A549 (cell line): ENCODE data around the gene MBNL1. TPM values are rescaled to one million over a fixed set of nuclear protein-coding genes. Genes with fewer than 3 reads are reported as not detected.

ENCODE experiments used
- ATAC-seq, 2 experiments: fragments of 200-7000 bp in 1 of 2; fragments of >200 bp in 1 of 2; cut with Nextera tagmentation in 1 of 2; cut with Tn5 transposase in 1 of 2; 3 replicates each; pipeline versions ENCODE4 v1.8.0 to v1.9.1; 2018 to 2020; ENCODE audit warnings: mild to moderate bottlenecking in 1 of 2, moderate library complexity in 1 of 2
- CTCF ChIA-PET: fragments of 300-600 bp; sonication (Branson Sonifier 250); formaldehyde crosslinking; extraction: SDS; loops from one replicate; lab custom pipeline; 2021; ENCODE audit warnings: antibody characterized with exemption, inconsistent platforms; lab: Yijun Ruan, JAX
- POLR2A ChIA-PET: fragments of 350-600 bp; formaldehyde crosslinking; extraction: SDS; loops from one replicate; lab custom pipeline; 2021; ENCODE audit warnings: antibody characterized with exemption, inconsistent platforms; lab: Yijun Ruan, JAX
- DNase-seq, 2 experiments: peaks; one replicate each; pipeline versions ENCODE4 v3.0.0 to v3.0.0-alpha.2; 2011 to 2016; ENCODE audit warnings: low read depth in 1 of 2, low spot score in 1 of 2
- FAIRE-seq: peaks from 2 replicates; lab custom pipeline; 2011; peaks lifted over from hg19 to GRCh38; lab: Jason Lieb, UNC
- H3K27ac ChIP-seq, 2 experiments: fragments of >200 bp; sonication (Bioruptor Twin); formaldehyde crosslinking; 3 replicates each; pipeline ENCODE4 v1.5.1; 2016 to 2017
- H3K4me1 ChIP-seq: fragments of >200 bp; sonication (Bioruptor Twin); formaldehyde crosslinking; 3 replicates; pipeline ENCODE4 v1.6.1; 2016
- H3K4me2 ChIP-seq: fragments of >200 bp; sonication (Bioruptor Twin); formaldehyde crosslinking; 3 replicates; pipeline ENCODE4 v1.6.1; 2016
- H3K4me3 ChIP-seq: fragments of >200 bp; sonication (Bioruptor Twin); formaldehyde crosslinking; 3 replicates; pipeline ENCODE4 v1.5.1; 2016
- H3K9me3 ChIP-seq: fragments of >200 bp; sonication (Bioruptor Twin); formaldehyde crosslinking; 3 replicates; pipeline ENCODE4 v1.6.1; 2016
- CBX2 ChIP-seq: fragments of 200-600 bp; sonication (generic); IDR thresholded peaks from 2 replicates; pipeline ENCODE4 v1.6.1; 2016; ENCODE audit warnings: low read depth, mild to moderate bottlenecking, borderline replicate concordance
- EHF ChIP-seq: fragments of 250-450 bp; sonication (Bioruptor Pico); IDR thresholded peaks from 2 replicates; pipeline ENCODE4 v1.5.0; 2020; ENCODE audit warnings: mild to moderate bottlenecking
- FOSL2 ChIP-seq, 2 experiments: fragments of 450-650 bp in 1 of 2; fragments of >200 bp in 1 of 2; sonication (Bioruptor Twin) in 1 of 2; formaldehyde crosslinking; IDR thresholded peaks; 2 replicates each; pipeline versions ENCODE4 v1.5.0 to v1.6.1; 2016 to 2020; ENCODE audit warnings: mild to moderate bottlenecking in 1 of 2, moderate library complexity in 1 of 2
- GATA3 ChIP-seq: IDR thresholded peaks from 2 replicates; pipeline ENCODE4 v1.6.1; 2012; ENCODE audit warnings: borderline replicate concordance
- HEYL ChIP-seq: fragments of 250-450 bp; sonication (Bioruptor Pico); IDR thresholded peaks from 2 replicates; pipeline ENCODE4 v1.8.0; 2021; ENCODE audit warnings: mild to moderate bottlenecking, moderate library complexity
- JUNB ChIP-seq: fragments of >200 bp; sonication (Bioruptor Twin); formaldehyde crosslinking; IDR thresholded peaks from 2 replicates; pipeline ENCODE4 v1.6.1; 2016
- KDM1A ChIP-seq: fragments of 200-600 bp; sonication (generic); IDR thresholded peaks from 2 replicates; pipeline ENCODE4 v1.6.1; 2016; ENCODE audit warnings: low read depth, mild to moderate bottlenecking
- KDM5A ChIP-seq: fragments of 200-600 bp; sonication (generic); IDR thresholded peaks from 2 replicates; pipeline ENCODE4 v1.6.1; 2016; ENCODE audit warnings: antibody characterized with exemption, mild to moderate bottlenecking
- MAFK ChIP-seq: fragments of 450-650 bp; IDR thresholded peaks from 2 replicates; pipeline ENCODE4 v1.6.1; 2014; ENCODE audit not compliant: partially characterized antibody
- RAD21 ChIP-seq, 2 experiments: fragments of >200 bp in 1 of 2; sonication (Bioruptor Twin) in 1 of 2; formaldehyde crosslinking in 1 of 2; IDR thresholded peaks in 1 of 2; conservative IDR thresholded peaks in 1 of 2; 2 replicates in 1 of 2; 3 replicates in 1 of 2; pipeline ENCODE4 v1.6.1; 2012 to 2018; ENCODE audit warnings: inconsistent platforms in 1 of 2
- RCOR1 ChIP-seq: fragments of 150-350 bp; IDR thresholded peaks from 2 replicates; pipeline ENCODE4 v1.6.1; 2014; ENCODE audit warnings: antibody characterized with exemption, low read length, low read depth
- ZC3H11A ChIP-seq: fragments of 450-650 bp; IDR thresholded peaks from 2 replicates; pipeline ENCODE4 v1.6.1; 2014; ENCODE audit warnings: antibody characterized with exemption, mild to moderate bottlenecking
- ZNF302 ChIP-seq: fragments of 250-450 bp; sonication (Bioruptor Pico); IDR thresholded peaks from 2 replicates; pipeline ENCODE4 v1.9.0; 2021; ENCODE audit warnings: inconsistent platforms, mild to moderate bottlenecking, moderate library complexity
- WGBS: methylation state at CpG from one replicate; pipeline ENCODE4 v1.1.6; 2017; ENCODE audit errors: missing lambda C conversion rate; 5-methylcytosine and 5-hydroxymethylcytosine counted together
- polyA plus RNA-seq, 4 experiments: library from polyadenylated mRNA; depleted of rRNA in 3 of 4; stranded (reverse); fragments of >200 nt; fragmentation: RNase III in 1 of 4; extraction: RNeasy Plus Mini Kit Qiagen cat#74134 plus additional on column Dnase treatment in 1 of 4; gene quantifications; 2 replicates in 3 of 4; 3 replicates in 1 of 4; pipeline ENCODE4 v1.2.3, GENCODE V29; 2011 to 2017
- TF ChIP-seq, protein P1 (sequence below): fragments of 250-450 bp; sonication (Bioruptor Pico); IDR thresholded peaks from 2 replicates; pipeline ENCODE4 v1.5.0; 2020; ENCODE audit warnings: low read depth, mild to moderate bottlenecking, moderate library complexity
- TF ChIP-seq, protein P2 (sequence below): fragments of 450-650 bp; IDR thresholded peaks from 2 replicates; pipeline ENCODE4 v1.6.1; 2014; ENCODE audit warnings: antibody characterized with exemption
- TF ChIP-seq, protein P3 (sequence below): fragments of >200 bp; sonication (Bioruptor Twin); formaldehyde crosslinking; IDR thresholded peaks from 2 replicates; pipeline ENCODE4 v1.6.1; 2016

The MBNL1 gene
- polyA plus RNA-seq, 2 of the 4 experiments (the other 2 are of a cell fraction): 60.5 to 92.5 TPM

DNA sequence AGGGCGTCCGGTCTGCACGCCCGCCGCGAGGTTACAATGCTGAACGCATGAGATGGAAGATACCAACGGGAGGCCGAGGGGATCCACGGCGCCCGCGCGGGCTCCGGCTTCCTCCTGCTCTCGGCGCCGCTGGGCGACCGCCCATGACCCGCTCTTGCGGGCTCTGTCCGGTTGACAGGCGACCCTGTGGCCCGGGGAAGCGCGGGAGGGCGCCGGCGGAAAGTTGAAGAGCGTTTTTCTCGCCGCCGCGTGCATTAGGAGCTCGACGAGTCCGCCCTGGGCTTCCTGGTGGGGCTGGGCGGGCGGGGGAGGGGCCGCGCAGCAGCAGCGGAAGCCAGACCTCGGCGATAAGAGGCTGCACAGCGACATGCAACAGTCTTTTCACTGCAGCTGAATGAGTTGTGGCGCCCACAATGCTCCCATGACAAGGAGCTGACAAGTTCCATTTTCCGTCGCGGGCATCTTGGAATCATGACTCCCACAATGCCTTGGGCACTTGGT is at the start of gene MBNL1 (continued):
- TF ChIP-seq EHF (no peak), RCOR1 (no peak), ZC3H11A (no peak), FOSL2 (IDR thresholded peaks at IDR 0.05) (no peak), FOSL2 (CRISPR knock-in tag; IDR thresholded peaks at IDR 0.05) (peak; percentile 26), GATA3 (peak; percentile 28)
- TF ChIP-seq, protein P1, sequence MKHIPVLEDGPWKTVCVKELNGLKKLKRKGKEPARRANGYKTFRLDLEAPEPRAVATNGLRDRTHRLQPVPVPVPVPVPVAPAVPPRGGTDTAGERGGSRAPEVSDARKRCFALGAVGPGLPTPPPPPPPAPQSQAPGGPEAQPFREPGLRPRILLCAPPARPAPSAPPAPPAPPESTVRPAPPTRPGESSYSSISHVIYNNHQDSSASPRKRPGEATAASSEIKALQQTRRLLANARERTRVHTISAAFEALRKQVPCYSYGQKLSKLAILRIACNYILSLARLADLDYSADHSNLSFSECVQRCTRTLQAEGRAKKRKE: peak; percentile 68; the same call in 1 of the 2 replicates
- TF ChIP-seq, protein P2, sequence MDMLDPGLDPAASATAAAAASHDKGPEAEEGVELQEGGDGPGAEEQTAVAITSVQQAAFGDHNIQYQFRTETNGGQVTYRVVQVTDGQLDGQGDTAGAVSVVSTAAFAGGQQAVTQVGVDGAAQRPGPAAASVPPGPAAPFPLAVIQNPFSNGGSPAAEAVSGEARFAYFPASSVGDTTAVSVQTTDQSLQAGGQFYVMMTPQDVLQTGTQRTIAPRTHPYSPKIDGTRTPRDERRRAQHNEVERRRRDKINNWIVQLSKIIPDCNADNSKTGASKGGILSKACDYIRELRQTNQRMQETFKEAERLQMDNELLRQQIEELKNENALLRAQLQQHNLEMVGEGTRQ: no peak

DNA sequence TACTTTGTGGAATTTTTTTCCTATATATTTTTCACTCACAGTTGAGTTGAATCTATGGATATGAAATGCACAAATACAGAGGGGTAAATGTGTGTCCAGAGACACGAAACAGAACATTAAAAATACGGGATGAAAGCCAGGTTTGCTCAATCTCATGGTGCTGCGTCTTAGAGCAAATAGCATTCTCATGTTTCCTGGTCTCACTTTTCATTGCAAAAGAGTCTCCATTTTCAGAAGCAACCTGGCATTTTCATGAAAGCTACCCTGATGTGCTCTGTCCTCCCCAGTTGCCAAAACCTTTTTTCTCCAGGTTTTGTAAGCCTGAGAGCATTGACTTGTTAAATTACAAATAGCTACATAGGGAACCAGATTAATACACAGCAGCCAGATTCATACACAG is 49.5 kb upstream of the MBNL1 start:
- H3K27ac ChIP-seq: no peak overlapping the region
- TF ChIP-seq RCOR1 (no peak), RAD21 (conservative IDR thresholded peaks at IDR 0.05 in 1 of 2, IDR thresholded peaks at IDR 0.05 in 1 of 2) (no peak), HEYL (no peak), ZNF302 (CRISPR knock-in tag) (no peak)
- TF ChIP-seq, all 56 proteins: peak for 0
- H3K4me1 ChIP-seq: peaks cover 9% of the 10 kb centered on the region; the same call in 2 of the 3 replicates
- WGBS: 88% methylated on average over 3 of the region's 3 CpGs
- no peaks in the 10 kb centered on the region for H3K9me3 ChIP-seq
- ChIA-PET CTCF (interaction anchor here (0.5 to 2.1 kb wide), 3 partner anchors 15 to 35 kb away, joined by 3 to 5 read pairs (median 4); no protein-coding TSS in a partner anchor), POLR2A (no interaction called here)
- FAIRE-seq (no peak), DNase-seq (no peak), ATAC-seq (no peak)
- no peak overlapping the region for H3K4me3 ChIP-seq
- H3K4me2 ChIP-seq: no peak overlapping the region

DNA sequence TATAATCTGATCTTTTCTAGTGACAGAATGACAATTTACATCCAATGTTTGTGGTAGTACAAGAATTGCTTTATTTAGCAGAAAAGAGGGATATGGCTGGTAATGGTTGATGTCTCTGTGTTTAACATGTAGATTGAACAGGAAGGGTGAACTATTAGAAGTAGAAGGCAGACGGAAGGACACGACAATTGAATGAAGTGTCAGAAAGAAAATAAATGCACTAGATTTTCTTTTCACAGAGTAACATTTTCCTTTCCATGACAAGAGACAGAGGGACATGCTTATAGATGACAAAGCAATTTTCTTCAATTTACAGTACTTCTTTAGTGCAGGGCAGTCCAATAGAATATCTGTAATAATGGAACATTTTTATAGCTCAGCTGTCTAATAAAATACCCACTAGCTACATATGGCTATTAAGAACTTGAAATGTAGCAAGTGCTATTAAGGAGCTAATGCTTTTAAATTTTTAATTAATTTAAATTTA is 48.9 kb upstream of the MBNL1 start:
- no peak for FAIRE-seq
- H3K4me1 ChIP-seq: peaks cover 9% of the 10 kb centered on the region; the same call in 2 of the 3 replicates
- H3K4me3 ChIP-seq: no peak overlapping the region
- no peaks in the 10 kb centered on the region for H3K9me3 ChIP-seq
- TF ChIP-seq JUNB: no peak
- peak; percentile 24 for TF ChIP-seq MAFK
- TF ChIP-seq CBX2: no peak
- TF ChIP-seq, protein P3, sequence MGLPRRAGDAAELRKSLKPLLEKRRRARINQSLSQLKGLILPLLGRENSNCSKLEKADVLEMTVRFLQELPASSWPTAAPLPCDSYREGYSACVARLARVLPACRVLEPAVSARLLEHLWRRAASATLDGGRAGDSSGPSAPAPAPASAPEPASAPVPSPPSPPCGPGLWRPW: no peak
- no peak overlapping the region for H3K4me2 ChIP-seq
- WGBS: 88% methylated on average over 2 of the region's 2 CpGs
- no peak for ATAC-seq
- ChIA-PET CTCF (interaction anchor here (1.2 to 2.1 kb wide), 2 partner anchors 21 to 36 kb away, joined by 4 to 5 read pairs; no protein-coding TSS in a partner anchor), POLR2A (no interaction called here)
- DNase-seq: no peak
- H3K27ac ChIP-seq: no peak overlapping the region

DNA sequence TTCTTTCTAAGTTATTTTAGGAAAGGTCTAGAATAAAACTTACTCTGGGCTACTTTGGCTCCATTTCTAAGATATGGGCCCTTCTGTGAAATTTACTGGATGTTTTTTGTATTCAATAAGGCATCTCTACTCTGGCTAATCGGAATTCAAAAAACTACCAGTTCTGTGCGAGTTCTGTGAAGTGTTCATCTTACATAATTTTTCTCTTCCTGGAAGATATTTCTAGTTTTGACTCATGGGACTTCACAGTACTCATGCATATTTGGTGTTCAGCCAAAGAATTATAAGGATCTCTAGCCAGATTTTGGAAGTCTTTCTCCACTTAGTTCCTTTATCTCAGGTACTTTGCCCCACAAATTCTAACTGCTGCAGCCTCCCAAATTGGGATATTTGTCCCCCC is 46.4 kb upstream of the MBNL1 start:
- Histone ChIP-seq H3K4me3 (no peak overlapping the region), H3K9me3 (no peaks in the 10 kb centered on the region), H3K4me2 (peak overlapping the region; percentile 26; the same call in 1 of the 3 replicates), H3K27ac (0 out of 6 replicates have a peak overlapping the region, but pooled peaks of 1 of the 2 experiments have one; percentile 8), H3K4me1 (peaks cover 15% of the 10 kb centered on the region; the same call in 2 of the 3 replicates)
- 71% methylated on average over 2 of the region's 2 CpGs for WGBS
- POLR2A ChIA-PET: no interaction called here
- ATAC-seq: no peak
- no peak for FAIRE-seq
- CTCF ChIA-PET: interaction anchor here (1.0 kb wide), 1 partner anchor 10 kb away, joined by 3 read pairs; no protein-coding TSS in a partner anchor
- no peak for DNase-seq
- no peak for TF ChIP-seq KDM1A

DNA sequence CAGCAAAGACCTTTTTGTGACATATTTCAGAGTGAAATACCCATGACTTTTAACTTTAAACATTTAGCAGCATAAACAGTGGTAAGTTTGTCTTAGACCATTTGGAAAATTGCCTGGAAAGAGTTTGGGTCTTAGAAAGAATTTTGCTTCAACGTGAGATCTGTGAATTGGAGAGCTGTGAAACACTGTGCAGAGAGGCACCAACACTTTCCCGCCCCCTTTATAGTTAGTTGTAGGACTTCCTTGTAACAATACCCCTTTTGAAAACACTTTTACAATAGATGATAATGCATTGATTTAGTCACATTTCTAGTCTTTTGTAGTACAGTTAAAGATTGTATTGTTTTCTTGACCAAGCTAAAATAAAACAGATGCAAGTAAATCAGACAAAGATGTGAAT is 43.5 kb upstream of the MBNL1 start:
- POLR2A ChIA-PET: no interaction called here
- Histone ChIP-seq H3K4me1 (peaks cover 15% of the 10 kb centered on the region; the same call in 2 of the 3 replicates), H3K27ac (no peak overlapping the region), H3K4me3 (no peak overlapping the region), H3K9me3 (no peaks in the 10 kb centered on the region), H3K4me2 (no peak overlapping the region)
- TF ChIP-seq KDM5A: no peak
- DNase-seq (no peak), FAIRE-seq (peak; percentile 46), ATAC-seq (no peak)
- 45% methylated on average over 2 of the region's 2 CpGs for WGBS
- CTCF ChIA-PET: no interaction called here
